ENCODE results near the gene GABRA4. TPM values are rescaled to one million over a fixed set of nuclear protein-coding genes. Genes with fewer than 3 reads are reported as not detected.

The GABRA4 gene
- polyA plus RNA-seq, 3 donors: not detected

DNA sequence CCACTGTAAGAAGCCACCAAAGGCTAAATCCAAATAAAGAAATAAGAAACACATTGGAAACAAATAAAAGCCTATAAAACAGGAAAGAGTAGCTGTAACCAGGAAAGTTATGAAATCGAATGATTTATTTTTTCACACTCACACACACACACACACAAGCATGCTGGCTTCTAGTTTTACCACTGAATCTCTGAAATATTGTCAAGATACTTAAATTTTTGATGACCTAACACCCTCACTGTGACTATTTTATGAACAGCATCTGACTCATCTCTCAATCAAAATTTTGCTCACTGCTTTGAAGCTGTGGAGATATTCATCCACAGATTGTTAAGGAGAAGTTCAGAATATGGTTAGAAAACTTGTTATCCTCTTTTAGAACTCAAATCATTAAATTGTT, 24.1 kb upstream of the GABRA4 start:
- WGBS (ENCODE audit: insufficient coverage): no CpG with 5 or more reads among the region's 1 CpG
- Histone ChIP-seq H2AFZ (ENCODE audit: insufficient read depth, low read depth, low read length, poor library complexity, severe bottlenecking) (no peak overlapping the region), H4K20me1 (ENCODE audit: insufficient read depth, low read length) (no peaks in the 10 kb centered on the region), H3K9me3 (replicated peaks in 1 of 2; ENCODE audit: control insufficient read depth in 1 of 2, insufficient read depth in 1 of 2, low read length in 2 of 2) (no peaks in the 10 kb centered on the region), H3K36me3 (replicated peaks in 1 of 2; ENCODE audit: control insufficient read depth in 1 of 2, insufficient read depth in 2 of 2, low read length in 2 of 2) (no peaks in the 10 kb centered on the region), H3K4me2 (replicated peaks; ENCODE audit: extremely low read depth, low read length, poor library complexity, severe bottlenecking) (no peak overlapping the region), H3K27me3 (ENCODE audit: control insufficient read depth in 2 of 2, insufficient read depth in 2 of 2, low read length in 2 of 2) (no peaks in the 10 kb centered on the region), H3K4me3 (replicated peaks in 1 of 3; ENCODE audit: low read depth in 2 of 3, low read length in 3 of 3) (no peak overlapping the region), H3K27ac (ENCODE audit: low read depth in 1 of 2, low read length in 2 of 2) (no peak overlapping the region), H3K9ac (ENCODE audit: insufficient read depth, low read length, poor library complexity, severe bottlenecking) (no peak overlapping the region), H3K79me2 (ENCODE audit: insufficient read depth, low read length) (no peaks in the 10 kb centered on the region), H3K4me1 (ENCODE audit: control insufficient read depth in 1 of 2, insufficient read depth in 2 of 2, low read length in 2 of 2) (no peaks in the 10 kb centered on the region)
- DNase-seq: no peak
- Mint-ChIP-seq H3K4me3 (no peak overlapping the region), H3K27ac (no peak overlapping the region), H3K36me3 (no peaks in the 10 kb centered on the region), H3K9me3 (peaks cover 0 to 4% (median 0%) of the 10 kb centered on the region in 7 donors), H3K4me1 (no peaks in the 10 kb centered on the region), H3K27me3 (ENCODE audit: low read depth in 3 of 3) (peaks cover 0 to 2% (median 2%) of the 10 kb centered on the region in 3 donors)
- TF ChIP-seq, protein P1, sequence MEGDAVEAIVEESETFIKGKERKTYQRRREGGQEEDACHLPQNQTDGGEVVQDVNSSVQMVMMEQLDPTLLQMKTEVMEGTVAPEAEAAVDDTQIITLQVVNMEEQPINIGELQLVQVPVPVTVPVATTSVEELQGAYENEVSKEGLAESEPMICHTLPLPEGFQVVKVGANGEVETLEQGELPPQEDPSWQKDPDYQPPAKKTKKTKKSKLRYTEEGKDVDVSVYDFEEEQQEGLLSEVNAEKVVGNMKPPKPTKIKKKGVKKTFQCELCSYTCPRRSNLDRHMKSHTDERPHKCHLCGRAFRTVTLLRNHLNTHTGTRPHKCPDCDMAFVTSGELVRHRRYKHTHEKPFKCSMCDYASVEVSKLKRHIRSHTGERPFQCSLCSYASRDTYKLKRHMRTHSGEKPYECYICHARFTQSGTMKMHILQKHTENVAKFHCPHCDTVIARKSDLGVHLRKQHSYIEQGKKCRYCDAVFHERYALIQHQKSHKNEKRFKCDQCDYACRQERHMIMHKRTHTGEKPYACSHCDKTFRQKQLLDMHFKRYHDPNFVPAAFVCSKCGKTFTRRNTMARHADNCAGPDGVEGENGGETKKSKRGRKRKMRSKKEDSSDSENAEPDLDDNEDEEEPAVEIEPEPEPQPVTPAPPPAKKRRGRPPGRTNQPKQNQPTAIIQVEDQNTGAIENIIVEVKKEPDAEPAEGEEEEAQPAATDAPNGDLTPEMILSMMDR (IDR thresholded peaks at IDR 0.05): no peak
- intact Hi-C loops (cut with micrococcal nuclease): no loop called here

DNA sequence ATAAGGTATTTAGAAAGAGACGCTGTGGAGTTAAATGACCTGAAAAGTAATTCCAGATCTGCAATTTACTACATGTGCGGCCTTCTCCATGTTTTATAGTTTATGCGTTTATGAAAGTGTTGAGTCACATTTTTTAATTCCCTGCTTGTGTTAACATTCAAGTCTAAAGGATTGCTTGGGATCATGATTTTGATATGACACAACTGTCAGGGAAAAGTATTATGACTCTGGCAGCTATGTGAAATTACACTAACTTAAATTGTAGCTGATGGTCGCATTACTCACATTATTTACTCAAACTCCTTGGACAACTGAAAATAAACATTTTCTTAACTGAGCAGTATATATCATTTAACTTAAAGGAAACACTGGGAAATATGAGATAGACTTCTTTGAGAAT, 23.7 kb upstream of the GABRA4 start:
- H3K27me3 Mint-ChIP-seq (ENCODE audit: low read depth in 3 of 3): peaks cover 0 to 2% (median 2%) of the 10 kb centered on the region in 3 donors
- Histone ChIP-seq H2AFZ (ENCODE audit: insufficient read depth, low read depth, low read length, poor library complexity, severe bottlenecking) (no peak overlapping the region), H3K79me2 (ENCODE audit: insufficient read depth, low read length) (no peaks in the 10 kb centered on the region), H3K36me3 (replicated peaks in 1 of 2; ENCODE audit: control insufficient read depth in 1 of 2, insufficient read depth in 2 of 2, low read length in 2 of 2) (no peaks in the 10 kb centered on the region), H3K9me3 (replicated peaks in 1 of 2; ENCODE audit: control insufficient read depth in 1 of 2, insufficient read depth in 1 of 2, low read length in 2 of 2) (no peaks in the 10 kb centered on the region), H3K4me1 (ENCODE audit: control insufficient read depth in 1 of 2, insufficient read depth in 2 of 2, low read length in 2 of 2) (no peaks in the 10 kb centered on the region), H3K9ac (ENCODE audit: insufficient read depth, low read length, poor library complexity, severe bottlenecking) (no peak overlapping the region), H3K27me3 (ENCODE audit: control insufficient read depth in 2 of 2, insufficient read depth in 2 of 2, low read length in 2 of 2) (no peaks in the 10 kb centered on the region), H4K20me1 (ENCODE audit: insufficient read depth, low read length) (no peaks in the 10 kb centered on the region), H3K4me3 (replicated peaks in 1 of 3; ENCODE audit: low read depth in 2 of 3, low read length in 3 of 3) (no peak overlapping the region), H3K27ac (ENCODE audit: low read depth in 1 of 2, low read length in 2 of 2) (no peak overlapping the region), H3K4me2 (replicated peaks; ENCODE audit: extremely low read depth, low read length, poor library complexity, severe bottlenecking) (no peak overlapping the region)
- no peak for DNase-seq
- H3K27ac Mint-ChIP-seq: no peak overlapping the region
- H3K36me3 Mint-ChIP-seq: no peaks in the 10 kb centered on the region
- no peak overlapping the region for H3K4me3 Mint-ChIP-seq
- TF ChIP-seq, protein P1 (IDR thresholded peaks at IDR 0.05): no peak
- intact Hi-C loops (cut with micrococcal nuclease): no loop called here
- WGBS (ENCODE audit: insufficient coverage): no CpG with 5 or more reads among the region's 4 CpGs
- peaks cover 0 to 4% (median 0%) of the 10 kb centered on the region in 7 donors for H3K9me3 Mint-ChIP-seq
- H3K4me1 Mint-ChIP-seq: no peaks in the 10 kb centered on the region
